ENCODE data around the gene DTX1. TPM values are rescaled to one million over a fixed set of nuclear protein-coding genes. Genes with fewer than 3 reads are reported as not detected.
"Not testable (repeated sequence)": the region's sequence is repeated elsewhere in the genome, so short reads cannot be mapped to it uniquely, and the experiment has no call there.

DTX1 gene
- total RNA-seq, 1 experiment from 2014 or later = not detected

- Histone ChIP-seq H3K36me3 (ENCODE audit: low read depth, low read length) (no peaks in the 10 kb centered on the region), H3F3A (ENCODE audit: low read length, unreplicated experiment) (no peaks in the 10 kb centered on the region), H3K4me1 (ENCODE audit: insufficient read depth, low read length) (no peaks in the 10 kb centered on the region), H3K9ac (ENCODE audit: low read length) (no peak overlapping the region), H4K20me1 (ENCODE audit: low read length) (no peaks in the 10 kb centered on the region), H3K4me2 (ENCODE audit: low read length) (no peak overlapping the region), H2AFZ (ENCODE audit: low read length) (no peak overlapping the region), H3K27ac (ENCODE audit: low read length) (no peak overlapping the region), H3K79me2 (ENCODE audit: low read length) (no peaks in the 10 kb centered on the region), H3K9me3 (ENCODE audit: low read length) (no peaks in the 10 kb centered on the region), H3K9me2 (replicated peaks; ENCODE audit: low read length) (no peaks in the 10 kb centered on the region), H3K27me3 (ENCODE audit: low read length) (no peaks in the 10 kb centered on the region), H3K4me3 (ENCODE audit: low read length) (no peak overlapping the region)
- TF ChIP-seq CTCF (conservative IDR thresholded peaks at IDR 0.05; ENCODE audit: low read depth, low read length) = no peak
- ATAC-seq (no peak), DNase-seq (no peak)
- no TSS peak for BruUV-seq (replicated peaks)
- ChIA-PET CTCF (no interaction called here), POLR2A (ENCODE audit: unreplicated experiment) (no interaction called here)
- intact Hi-C loops (cut with micrococcal nuclease) = no loop called here
Measured at GRCh38 chr12:113140706-113141105, 84.2 kb downstream of the DTX1 start.

GRCh38 chr12:113141716-113142115 lies 85.2 kb downstream of the DTX1 start:
- POLR2A ChIA-PET (ENCODE audit: unreplicated experiment); H3K79me2 ChIP-seq (ENCODE audit: low read length); BruUV-seq (replicated peaks); H3K27ac ChIP-seq (ENCODE audit: low read length); DNase-seq; H3K36me3 ChIP-seq (ENCODE audit: low read depth, low read length); H3K4me3 ChIP-seq (ENCODE audit: low read length); ATAC-seq; intact Hi-C loops (cut with micrococcal nuclease); H3K9me2 ChIP-seq (replicated peaks; ENCODE audit: low read length); H4K20me1 ChIP-seq (ENCODE audit: low read length); H3F3A ChIP-seq (ENCODE audit: low read length, unreplicated experiment); H3K4me1 ChIP-seq (ENCODE audit: insufficient read depth, low read length); CTCF ChIA-PET; H3K4me2 ChIP-seq (ENCODE audit: low read length); H2AFZ ChIP-seq (ENCODE audit: low read length); H3K27me3 ChIP-seq (ENCODE audit: low read length); H3K9ac ChIP-seq (ENCODE audit: low read length); H3K9me3 ChIP-seq (ENCODE audit: low read length): not testable (repeated sequence)

GRCh38 chr12:113142173-113142885 lies 85.8 kb downstream of the DTX1 start:
- ATAC-seq = peak; percentile 53; the same call in 1 of the 2 replicates
- CTCF ChIA-PET = no interaction called here

More at GRCh38 chr12:113142173-113142885, 85.8 kb downstream of the DTX1 start:
- Histone ChIP-seq H3K4me3 (ENCODE audit: low read length) (no peak overlapping the region), H3K4me1 (ENCODE audit: insufficient read depth, low read length) (no peaks in the 10 kb centered on the region), H3K9ac (ENCODE audit: low read length) (no peak overlapping the region), H3K9me2 (replicated peaks; ENCODE audit: low read length) (no peaks in the 10 kb centered on the region), H3K27ac (ENCODE audit: low read length) (no peak overlapping the region), H3K4me2 (ENCODE audit: low read length) (no peak overlapping the region), H3K79me2 (ENCODE audit: low read length) (no peaks in the 10 kb centered on the region), H4K20me1 (ENCODE audit: low read length) (no peaks in the 10 kb centered on the region), H3K9me3 (ENCODE audit: low read length) (no peaks in the 10 kb centered on the region), H3K27me3 (ENCODE audit: low read length) (no peaks in the 10 kb centered on the region), H2AFZ (ENCODE audit: low read length) (peak overlapping the region; percentile 64; the same call in 1 of the 2 replicates), H3F3A (ENCODE audit: low read length, unreplicated experiment) (no peaks in the 10 kb centered on the region), H3K36me3 (ENCODE audit: low read depth, low read length) (no peaks in the 10 kb centered on the region)
- TF ChIP-seq EZH2 (IDR thresholded peaks at IDR 0.05; ENCODE audit: low read length, unreplicated experiment) (no peak), CTCF (conservative IDR thresholded peaks at IDR 0.05; ENCODE audit: low read depth, low read length) (no peak), EZH2phosphoT487 (IDR thresholded peaks at IDR 0.05; ENCODE audit: borderline replicate concordance, low read length) (no peak)
- no TSS peak for BruUV-seq (replicated peaks)
- intact Hi-C loops (cut with micrococcal nuclease) = no loop called here
- POLR2A ChIA-PET (ENCODE audit: unreplicated experiment) = interaction anchor here (0.5 kb wide), 1 partner anchor 21 kb away, joined by 3 read pairs; no protein-coding TSS in a partner anchor
- no peak for DNase-seq

All from PC-3 (cell line).